ENCODE results near the gene SIX1.

DNA sequence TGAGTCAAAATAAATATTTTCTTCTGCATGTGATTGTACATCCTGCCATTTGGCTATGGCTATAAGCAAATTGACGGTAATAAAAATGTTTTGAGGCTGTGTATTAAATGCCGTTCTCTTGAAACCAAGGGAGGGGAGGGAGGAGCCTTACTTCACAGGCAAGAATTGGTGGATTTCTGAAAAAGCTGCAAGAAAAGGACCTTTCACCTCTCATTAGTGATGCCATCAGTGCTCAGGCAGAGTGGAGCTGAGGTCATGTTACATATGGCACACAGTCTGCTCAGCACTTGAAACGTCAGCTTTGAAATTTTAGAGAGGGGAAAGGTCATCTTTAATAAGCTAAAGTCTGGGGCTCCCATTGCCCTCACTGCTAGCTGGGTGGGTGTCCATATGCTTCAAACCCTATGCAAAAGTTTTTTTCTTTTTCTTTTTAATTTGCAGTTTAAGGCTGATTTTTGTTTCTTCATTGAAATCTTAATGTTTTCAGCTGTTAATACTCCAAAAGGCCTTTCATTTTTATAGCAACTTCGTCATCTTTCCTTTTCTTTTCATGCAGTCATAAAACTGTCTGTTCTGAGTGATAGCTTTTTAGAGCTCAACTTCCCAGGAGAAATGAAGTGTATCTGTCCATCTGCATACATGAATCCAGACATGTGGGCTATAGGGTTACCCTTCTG lies 9.8 kb upstream of the SIX1 start:
- TF ChIP-seq, protein P1, sequence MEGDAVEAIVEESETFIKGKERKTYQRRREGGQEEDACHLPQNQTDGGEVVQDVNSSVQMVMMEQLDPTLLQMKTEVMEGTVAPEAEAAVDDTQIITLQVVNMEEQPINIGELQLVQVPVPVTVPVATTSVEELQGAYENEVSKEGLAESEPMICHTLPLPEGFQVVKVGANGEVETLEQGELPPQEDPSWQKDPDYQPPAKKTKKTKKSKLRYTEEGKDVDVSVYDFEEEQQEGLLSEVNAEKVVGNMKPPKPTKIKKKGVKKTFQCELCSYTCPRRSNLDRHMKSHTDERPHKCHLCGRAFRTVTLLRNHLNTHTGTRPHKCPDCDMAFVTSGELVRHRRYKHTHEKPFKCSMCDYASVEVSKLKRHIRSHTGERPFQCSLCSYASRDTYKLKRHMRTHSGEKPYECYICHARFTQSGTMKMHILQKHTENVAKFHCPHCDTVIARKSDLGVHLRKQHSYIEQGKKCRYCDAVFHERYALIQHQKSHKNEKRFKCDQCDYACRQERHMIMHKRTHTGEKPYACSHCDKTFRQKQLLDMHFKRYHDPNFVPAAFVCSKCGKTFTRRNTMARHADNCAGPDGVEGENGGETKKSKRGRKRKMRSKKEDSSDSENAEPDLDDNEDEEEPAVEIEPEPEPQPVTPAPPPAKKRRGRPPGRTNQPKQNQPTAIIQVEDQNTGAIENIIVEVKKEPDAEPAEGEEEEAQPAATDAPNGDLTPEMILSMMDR (IDR thresholded peaks at IDR 0.05) = no peak
- no peak for TF ChIP-seq EP300 (IDR thresholded peaks at IDR 0.05)
